GM13976 (cell line): ENCODE measurements around the gene CADM1.

Source experiments
- DNase-seq: peaks from one replicate; pipeline ENCODE4 v3.0.0; 2012; ENCODE audit warnings: low spot score
- CTCF ChIP-seq: IDR thresholded peaks from 2 replicates; pipeline ENCODE4 v1.5.1; 2012; ENCODE audit warnings: borderline replicate concordance, mild to moderate bottlenecking; ENCODE audit not compliant: insufficient read depth; ENCODE audit errors: extremely low read depth, missing control alignments, control extremely low read depth
- in situ Hi-C: fragments of 300-500 bp; cut with MboI; formaldehyde crosslinking; loops from one replicate; pipeline ENCODE4 v1.12.0; 2022; ENCODE audit warnings: low sequenced_read_pairs, mixed read lengths, inconsistent platforms; ENCODE audit not compliant: unreplicated experiment

Gene CADM1

GRCh38 chr11:115503083-115503885 is 931 bp downstream of the CADM1 start:
- peak; percentile 55 for DNase-seq
- TF ChIP-seq CTCF = no peak
- in situ Hi-C loops = no loop called here

- DNase-seq = no peak
- in situ Hi-C loops = no loop called here
- no peak for TF ChIP-seq CTCF
Observed at GRCh38 chr11:115502636-115503082, 1.6 kb downstream of the CADM1 start.

GRCh38 chr11:115501893-115502589 is 2.2 kb downstream of the CADM1 start:
- DNase-seq = peak; percentile 13

GRCh38 chr11:115501502-115501892 is 2.7 kb downstream of the CADM1 start:
- TF ChIP-seq CTCF = no peak
- in situ Hi-C loops = no loop called here
- no peak for DNase-seq

More at GRCh38 chr11:115501893-115502589, 2.2 kb downstream of the CADM1 start:
- TF ChIP-seq CTCF = no peak
- in situ Hi-C loops = no loop called here

GRCh38 chr11:115500547-115501501 is 3.4 kb downstream of the CADM1 start:
- no peak for TF ChIP-seq CTCF
- in situ Hi-C loops = no loop called here
- no peak for DNase-seq

- in situ Hi-C loops = loop anchor here (10.0 kb wide), 1 partner anchor 165 kb away; no protein-coding TSS in a partner anchor
- no peak for TF ChIP-seq CTCF
- DNase-seq = no peak
Observed at GRCh38 chr11:115499891-115500290, 4.3 kb downstream of the CADM1 start.
